Loucy (cell line): ENCODE measurements around the gene MYO18B.

Experiments
- H2AFZ ChIP-seq: fragments of 200-600 bp; sonication (generic); 2 replicates; pipeline ENCODE4 v1.6.0; 2016; ENCODE audit warnings: antibody characterized with exemption, mild to moderate bottlenecking, low read length, moderate library complexity
- H3F3A ChIP-seq: fragments of 200-600 bp; 2 replicates; pipeline ENCODE4 v1.6.0; 2016; ENCODE audit warnings: antibody characterized with exemption, low read depth, mild to moderate bottlenecking
- H3K27me3 ChIP-seq: fragments of 200-600 bp; sonication (generic); 2 replicates; pipeline ENCODE4 v1.6.1; 2014; ENCODE audit warnings: low read length, mild to moderate bottlenecking; ENCODE audit not compliant: insufficient read depth, poor library complexity, severe bottlenecking
- H3K36me3 ChIP-seq: fragments of 200-600 bp; sonication (generic); 2 replicates; pipeline ENCODE4 v1.6.1; 2016; ENCODE audit warnings: low read length; ENCODE audit not compliant: insufficient read depth
- H3K4me1 ChIP-seq: fragments of 200-600 bp; sonication (generic); 2 replicates; pipeline ENCODE4 v1.5.1; 2014; ENCODE audit warnings: low read length, mild to moderate bottlenecking; ENCODE audit not compliant: insufficient read depth, poor library complexity, severe bottlenecking
- H3K4me2 ChIP-seq: fragments of 200-600 bp; sonication (generic); 2 replicates; pipeline ENCODE4 v1.6.0; 2014; ENCODE audit warnings: antibody characterized with exemption, low read length, low read depth, mild to moderate bottlenecking; ENCODE audit not compliant: poor library complexity, severe bottlenecking
- H3K4me3 ChIP-seq: fragments of 200-600 bp; sonication (generic); 2 replicates; pipeline ENCODE4 v1.5.1; 2014; ENCODE audit warnings: low read length, mild to moderate bottlenecking, mixed read lengths; ENCODE audit not compliant: poor library complexity, severe bottlenecking
- H3K79me2 ChIP-seq: fragments of 200-600 bp; sonication (generic); 2 replicates; pipeline ENCODE4 v1.6.1; 2014; ENCODE audit warnings: low read length; ENCODE audit not compliant: insufficient read depth
- H3K9ac ChIP-seq: fragments of 200-600 bp; sonication (generic); 2 replicates; pipeline ENCODE4 v1.6.0; 2014; ENCODE audit warnings: mild to moderate bottlenecking, low read depth, low read length, moderate library complexity; ENCODE audit not compliant: poor library complexity, severe bottlenecking
- H3K9me2 ChIP-seq: fragments of 200-600 bp; sonication (generic); replicated peaks from 2 replicates; pipeline ENCODE4 v1.6.1; 2016; ENCODE audit warnings: low read depth, low read length, mixed read lengths
- H3K9me3 ChIP-seq: fragments of 200-600 bp; sonication (generic); 2 replicates; pipeline ENCODE4 v1.6.1; 2014; ENCODE audit warnings: mild to moderate bottlenecking, antibody characterized with exemption, low read length, low read depth; ENCODE audit not compliant: insufficient read depth
- H4K20me1 ChIP-seq: fragments of 200-600 bp; sonication (generic); 2 replicates; pipeline ENCODE4 v1.6.0; 2014; ENCODE audit warnings: antibody characterized with exemption, low read length, mild to moderate bottlenecking; ENCODE audit not compliant: insufficient read depth, poor library complexity, severe bottlenecking
- CTCF ChIP-seq: fragments of 200-600 bp; sonication (generic); conservative IDR thresholded peaks from 2 replicates; pipeline ENCODE4 v1.5.1; 2014; ENCODE audit warnings: mild to moderate bottlenecking, antibody characterized with exemption, low read length
- EZH2phosphoT487 ChIP-seq: fragments of 200-600 bp; IDR thresholded peaks from 2 replicates; pipeline ENCODE4 v1.6.1; 2018; ENCODE audit warnings: antibody characterized with exemption, mild to moderate bottlenecking, moderate library complexity, borderline replicate concordance

Gene MYO18B

GRCh38 chr22:25728071-25728470 lies 13.9 kb upstream of the MYO18B start:
- TF ChIP-seq EZH2phosphoT487, result no peak
- TF ChIP-seq CTCF, result no peak
- H3K4me1 ChIP-seq, result peaks cover 61% of the 10 kb centered on the region

GRCh38 chr22:25729016-25729995 lies 12.7 kb upstream of the MYO18B start:
- H3K4me3 ChIP-seq, result no peak overlapping the region
- H3K27me3 ChIP-seq, result no peaks in the 10 kb centered on the region
- H3K79me2 ChIP-seq, result no peaks in the 10 kb centered on the region
- 0 out of 2 replicates have a peak, but pooled peaks cover 4% of the 10 kb centered on the region for H3K36me3 ChIP-seq
- TF ChIP-seq EZH2phosphoT487, result no peak
- no peak for TF ChIP-seq CTCF
- no peaks in the 10 kb centered on the region for H4K20me1 ChIP-seq
- no peaks in the 10 kb centered on the region for H3K9me2 ChIP-seq
- peaks cover 65% of the 10 kb centered on the region for H3K4me1 ChIP-seq
- peak overlapping the region; percentile 29 for H3K9ac ChIP-seq
- no peak overlapping the region for H2AFZ ChIP-seq
- 0 out of 2 replicates have a peak, but pooled peaks cover 2% of the 10 kb centered on the region for H3K9me3 ChIP-seq
- H3K4me2 ChIP-seq, result peak overlapping the region; percentile 26
- H3F3A ChIP-seq, result peaks cover 6% of the 10 kb centered on the region; the same call in 1 of the 2 replicates

More at GRCh38 chr22:25728071-25728470, 13.9 kb upstream of the MYO18B start:
- H3K36me3 ChIP-seq, result peaks cover 12% of the 10 kb centered on the region; the same call in 1 of the 2 replicates
- no peaks in the 10 kb centered on the region for H4K20me1 ChIP-seq
- H3K9ac ChIP-seq, result no peak overlapping the region
- no peak overlapping the region for H3K4me3 ChIP-seq
- no peak overlapping the region for H2AFZ ChIP-seq
- H3K27me3 ChIP-seq, result no peaks in the 10 kb centered on the region
- H3K9me2 ChIP-seq, result no peaks in the 10 kb centered on the region
- H3F3A ChIP-seq, result peaks cover 6% of the 10 kb centered on the region; the same call in 1 of the 2 replicates
- no peaks in the 10 kb centered on the region for H3K9me3 ChIP-seq
- no peaks in the 10 kb centered on the region for H3K79me2 ChIP-seq
- H3K4me2 ChIP-seq, result no peak overlapping the region

- peak overlapping the region; percentile 67 for H3K4me2 ChIP-seq
- peaks cover 7% of the 10 kb centered on the region; the same call in 1 of the 2 replicates for H3K9me3 ChIP-seq
- H3K36me3 ChIP-seq, result no peaks in the 10 kb centered on the region
- H3K9me2 ChIP-seq, result no peaks in the 10 kb centered on the region
- no peaks in the 10 kb centered on the region for H3K27me3 ChIP-seq
- H3K9ac ChIP-seq, result peak overlapping the region; percentile 54
- H3K4me1 ChIP-seq, result peaks cover 70% of the 10 kb centered on the region
- H3K79me2 ChIP-seq, result no peaks in the 10 kb centered on the region
- TF ChIP-seq EZH2phosphoT487, result no peak
- no peak for TF ChIP-seq CTCF
- H3K4me3 ChIP-seq, result peak overlapping the region; percentile 13
- H4K20me1 ChIP-seq, result no peaks in the 10 kb centered on the region
- peaks cover 23% of the 10 kb centered on the region for H3F3A ChIP-seq
- H2AFZ ChIP-seq, result no peak overlapping the region
Measured at GRCh38 chr22:25735650-25736049, 6.3 kb upstream of the MYO18B start.
